Loucy (cell line): ENCODE results near the gene MOB3B.

Experiments
- CTCF ChIP-seq: fragments of 200-600 bp; sonication (generic); conservative IDR thresholded peaks from 2 replicates; pipeline ENCODE4 v1.5.1; 2014; ENCODE audit warnings: mild to moderate bottlenecking, antibody characterized with exemption, low read length
- EZH2phosphoT487 ChIP-seq: fragments of 200-600 bp; IDR thresholded peaks from 2 replicates; pipeline ENCODE4 v1.6.1; 2018; ENCODE audit warnings: antibody characterized with exemption, mild to moderate bottlenecking, moderate library complexity, borderline replicate concordance

GRCh38 chr9:27432308-27432707 is 97.3 kb downstream of the MOB3B start:
- TF ChIP-seq CTCF (no peak), EZH2phosphoT487 (no peak)
